H9 (cell line): ENCODE results near the gene CMSS1. TPM values are rescaled to one million over a fixed set of nuclear protein-coding genes. Genes with fewer than 3 reads are reported as not detected.

Experiments
- DNase-seq: peaks from one replicate; pipeline ENCODE4 v3.0.0-alpha.2; 2017
- H2AFZ ChIP-seq: one replicate; pipeline ENCODE4 v1.6.1; 2013; ENCODE audit warnings: mild to moderate bottlenecking, low read length, control low read depth, moderate library complexity
- H2AK5ac ChIP-seq: 2 replicates; pipeline ENCODE4 v1.6.1; 2013; ENCODE audit warnings: low read length, control low read depth, mixed read lengths; ENCODE audit not compliant: insufficient read length
- H2BK120ac ChIP-seq: one replicate; pipeline ENCODE4 v1.6.1; 2013; ENCODE audit warnings: low read depth, mild to moderate bottlenecking, low read length, control low read depth, inconsistent platforms; ENCODE audit not compliant: poor library complexity, severe bottlenecking
- H2BK12ac ChIP-seq: 2 replicates; pipeline ENCODE4 v1.6.1; 2013; ENCODE audit warnings: low read length, control low read depth, mixed read lengths, low read depth; ENCODE audit not compliant: insufficient read length
- H2BK15ac ChIP-seq: 2 replicates; pipeline ENCODE4 v1.6.1; 2013; ENCODE audit warnings: low read depth, low read length, control low read depth
- H2BK20ac ChIP-seq: one replicate; pipeline ENCODE4 v1.6.1; 2013; ENCODE audit warnings: low read depth, mild to moderate bottlenecking, low read length, control low read depth, inconsistent platforms; ENCODE audit not compliant: poor library complexity, severe bottlenecking
- H2BK5ac ChIP-seq: 2 replicates; pipeline ENCODE4 v1.6.1; 2013; ENCODE audit warnings: low read length, control low read depth, mixed read lengths; ENCODE audit not compliant: insufficient read length
- H3K14ac ChIP-seq: 2 replicates; pipeline ENCODE4 v1.6.1; 2013; ENCODE audit warnings: low read length, control low read depth; ENCODE audit not compliant: insufficient read depth
- H3K18ac ChIP-seq: 2 replicates; pipeline ENCODE4 v1.6.1; 2013; ENCODE audit warnings: low read depth, mild to moderate bottlenecking, mixed read lengths, low read length, control low read depth; ENCODE audit not compliant: insufficient read length
- H3K23ac ChIP-seq: 2 replicates; pipeline ENCODE4 v1.6.1; 2013; ENCODE audit warnings: low read length, control low read depth, mixed read lengths, low read depth; ENCODE audit not compliant: insufficient read length
- H3K23me2 ChIP-seq: 2 replicates; pipeline ENCODE4 v1.6.1; 2013; ENCODE audit warnings: low read depth, mild to moderate bottlenecking, mixed read lengths, low read length, control low read depth; ENCODE audit not compliant: insufficient read length, poor library complexity, severe bottlenecking
- H3K27ac ChIP-seq: 2 replicates; pipeline ENCODE4 v1.5.1; 2013; ENCODE audit warnings: low read length, control low read depth, mixed read lengths, low read depth; ENCODE audit not compliant: insufficient read length
- H3K27me3 ChIP-seq: 2 replicates; pipeline ENCODE4 v1.6.1; 2013; ENCODE audit warnings: low read length, control low read depth, inconsistent platforms; ENCODE audit not compliant: insufficient read depth
- H3K4ac ChIP-seq: 2 replicates; pipeline ENCODE4 v1.6.1; 2013; ENCODE audit warnings: low read depth, mild to moderate bottlenecking, control low read depth, inconsistent platforms, low read length, moderate library complexity
- H3K4me1 ChIP-seq: 2 replicates; pipeline ENCODE4 v1.6.1; 2013; ENCODE audit warnings: low read length, control low read depth, inconsistent platforms; ENCODE audit not compliant: insufficient read depth
- H3K4me2 ChIP-seq: 2 replicates; pipeline ENCODE4 v1.6.1; 2013; ENCODE audit warnings: low read length, control low read depth, mixed read lengths; ENCODE audit not compliant: insufficient read length, insufficient read depth
- H3K56ac ChIP-seq: 2 replicates; pipeline ENCODE4 v1.6.1; 2013; ENCODE audit warnings: low read depth, mild to moderate bottlenecking, mixed read lengths, low read length, control low read depth; ENCODE audit not compliant: insufficient read length
- H3K79me1 ChIP-seq: 2 replicates; pipeline ENCODE4 v1.6.1; 2013; ENCODE audit warnings: low read depth, mild to moderate bottlenecking, moderate library complexity, low read length, control low read depth, inconsistent platforms; ENCODE audit not compliant: insufficient read depth, poor library complexity, severe bottlenecking
- H3K79me2 ChIP-seq: 2 replicates; pipeline ENCODE4 v1.6.1; 2013; ENCODE audit warnings: low read length, control low read depth, inconsistent platforms; ENCODE audit not compliant: insufficient read depth
- H3K9ac ChIP-seq: 2 replicates; pipeline ENCODE4 v1.6.1; 2013; ENCODE audit warnings: low read length, control low read depth, mixed read lengths; ENCODE audit not compliant: insufficient read length; ENCODE audit errors: extremely low read depth
- H3K9me3 ChIP-seq: one replicate; pipeline ENCODE4 v1.6.1; 2013; ENCODE audit warnings: low read depth, low read length, inconsistent platforms; ENCODE audit not compliant: control insufficient read depth
- H3T11ph ChIP-seq: one replicate; pipeline ENCODE4 v1.6.1; 2013; ENCODE audit warnings: mild to moderate bottlenecking, low read length, control low read depth, inconsistent platforms
- H4K20me1 ChIP-seq: one replicate; pipeline ENCODE4 v1.6.1; 2013; ENCODE audit not compliant: control insufficient read depth, insufficient read length, insufficient read depth
- H4K5ac ChIP-seq: 2 replicates; pipeline ENCODE4 v1.6.1; 2013; ENCODE audit warnings: low read depth, mild to moderate bottlenecking, mixed read lengths, low read length, control low read depth; ENCODE audit not compliant: insufficient read length
- H4K8ac ChIP-seq: replicated peaks from 2 replicates; pipeline ENCODE4 v1.6.1; 2013; ENCODE audit warnings: low read length, control low read depth, mixed read lengths, low read depth; ENCODE audit not compliant: insufficient read length
- H4K91ac ChIP-seq: 2 replicates; pipeline ENCODE4 v1.6.1; 2013; ENCODE audit warnings: low read depth, mild to moderate bottlenecking, moderate library complexity, mixed read lengths, low read length, control low read depth; ENCODE audit not compliant: insufficient read length
- H3K27ac Mint-ChIP-seq, 3 experiments: 2 replicates in 2 of 3; 3 replicates in 1 of 3; pipeline ENCODE4 v1.8.0; 2020 to 2021; ENCODE audit warnings: mixed read lengths in 3 of 3, mild to moderate bottlenecking in 1 of 3, moderate library complexity in 1 of 3
- H3K27me3 Mint-ChIP-seq: 2 replicates; pipeline ENCODE4 v1.8.0; 2021; ENCODE audit warnings: low read depth, mild to moderate bottlenecking, moderate library complexity, mixed read lengths
- H3K36me3 Mint-ChIP-seq, 3 experiments: 2 replicates in 2 of 3; 3 replicates in 1 of 3; pipeline ENCODE4 v1.8.0; 2020 to 2021; ENCODE audit warnings: low read depth in 3 of 3, mixed read lengths in 3 of 3; ENCODE audit not compliant: insufficient read depth in 1 of 3
- H3K4me1 Mint-ChIP-seq, 2 experiments: 2 replicates each; pipeline ENCODE4 v1.8.0; 2020; ENCODE audit warnings: mixed read lengths in 2 of 2
- H3K4me3 Mint-ChIP-seq, 2 experiments: 2 replicates in 1 of 2; 3 replicates in 1 of 2; pipeline ENCODE4 v1.8.0; 2020 to 2021; ENCODE audit warnings: mild to moderate bottlenecking in 2 of 2, mixed read lengths in 2 of 2, moderate library complexity in 1 of 2
- H3K9me3 Mint-ChIP-seq, 2 experiments: 2 replicates in 1 of 2; 3 replicates in 1 of 2; pipeline ENCODE4 v1.8.0; 2020; ENCODE audit warnings: mild to moderate bottlenecking in 2 of 2, mixed read lengths in 2 of 2, moderate library complexity in 1 of 2
- total RNA-seq: library from RNA; stranded (reverse); gene quantifications from 2 replicates; pipeline ENCODE4 v1.2.1, GENCODE V29; 2021
- TF ChIP-seq, protein P1 (sequence below): fragments of 200-600 bp; sonication (generic); conservative IDR thresholded peaks from 3 replicates; pipeline ENCODE4 v1.8.0; 2021; ENCODE audit warnings: antibody characterized with exemption, mild to moderate bottlenecking

The CMSS1 gene
- total RNA-seq, 1 experiment from 2014 or later = 61.8 TPM

DNA sequence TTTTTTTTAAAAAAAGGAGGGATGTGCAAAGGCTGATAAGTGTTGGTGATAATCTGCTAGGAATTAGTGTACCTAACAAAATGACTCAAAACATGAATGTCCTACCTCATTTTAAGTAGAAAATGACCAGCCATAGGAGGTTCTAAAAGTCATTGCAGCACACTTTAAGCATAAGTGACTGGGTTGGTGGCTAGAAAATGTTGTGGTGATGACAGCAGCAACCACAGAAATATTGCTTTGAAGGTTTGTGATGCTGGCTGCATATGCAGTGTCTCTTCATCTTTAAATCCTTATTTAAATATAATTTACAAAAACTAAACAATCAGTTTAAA is 55.2 kb downstream of the CMSS1 start:
- Histone ChIP-seq H3K9ac (no peak overlapping the region), H3K9me3 (no peaks in the 10 kb centered on the region), H3T11ph (no peak overlapping the region), H3K27ac (no peak overlapping the region), H2AK5ac (no peak overlapping the region), H2BK5ac (no peak overlapping the region), H3K79me1 (no peaks in the 10 kb centered on the region), H2AFZ (no peak overlapping the region), H3K27me3 (peaks cover 11% of the 10 kb centered on the region; the same call in 1 of the 2 replicates), H4K5ac (no peak overlapping the region), H3K23ac (no peak overlapping the region), H3K56ac (no peak overlapping the region), H4K91ac (no peak overlapping the region), H2BK15ac (no peak overlapping the region), H2BK120ac (no peak overlapping the region), H2BK20ac (no peak overlapping the region), H3K4ac (no peak overlapping the region), H3K18ac (no peak overlapping the region), H4K8ac (no peak overlapping the region), H3K4me1 (no peaks in the 10 kb centered on the region), H4K20me1 (no peaks in the 10 kb centered on the region), H3K79me2 (no peaks in the 10 kb centered on the region), H3K4me2 (no peak overlapping the region), H2BK12ac (no peak overlapping the region), H3K23me2 (peaks cover 4% of the 10 kb centered on the region), H3K14ac (no peak overlapping the region)
- DNase-seq = no peak
- no peaks in the 10 kb centered on the region for H3K9me3 Mint-ChIP-seq
- peaks cover 96% of the 10 kb centered on the region for H3K27me3 Mint-ChIP-seq
- H3K4me3 Mint-ChIP-seq = no peak overlapping the region
- peaks cover 18% of the 10 kb centered on the region in 2 experiments for H3K4me1 Mint-ChIP-seq
- no peak overlapping the region for H3K27ac Mint-ChIP-seq
- TF ChIP-seq, protein P1, sequence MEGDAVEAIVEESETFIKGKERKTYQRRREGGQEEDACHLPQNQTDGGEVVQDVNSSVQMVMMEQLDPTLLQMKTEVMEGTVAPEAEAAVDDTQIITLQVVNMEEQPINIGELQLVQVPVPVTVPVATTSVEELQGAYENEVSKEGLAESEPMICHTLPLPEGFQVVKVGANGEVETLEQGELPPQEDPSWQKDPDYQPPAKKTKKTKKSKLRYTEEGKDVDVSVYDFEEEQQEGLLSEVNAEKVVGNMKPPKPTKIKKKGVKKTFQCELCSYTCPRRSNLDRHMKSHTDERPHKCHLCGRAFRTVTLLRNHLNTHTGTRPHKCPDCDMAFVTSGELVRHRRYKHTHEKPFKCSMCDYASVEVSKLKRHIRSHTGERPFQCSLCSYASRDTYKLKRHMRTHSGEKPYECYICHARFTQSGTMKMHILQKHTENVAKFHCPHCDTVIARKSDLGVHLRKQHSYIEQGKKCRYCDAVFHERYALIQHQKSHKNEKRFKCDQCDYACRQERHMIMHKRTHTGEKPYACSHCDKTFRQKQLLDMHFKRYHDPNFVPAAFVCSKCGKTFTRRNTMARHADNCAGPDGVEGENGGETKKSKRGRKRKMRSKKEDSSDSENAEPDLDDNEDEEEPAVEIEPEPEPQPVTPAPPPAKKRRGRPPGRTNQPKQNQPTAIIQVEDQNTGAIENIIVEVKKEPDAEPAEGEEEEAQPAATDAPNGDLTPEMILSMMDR = no peak
- no peaks in the 10 kb centered on the region for H3K36me3 Mint-ChIP-seq
